ENCODE measurements around the gene HTR3B.

DNA sequence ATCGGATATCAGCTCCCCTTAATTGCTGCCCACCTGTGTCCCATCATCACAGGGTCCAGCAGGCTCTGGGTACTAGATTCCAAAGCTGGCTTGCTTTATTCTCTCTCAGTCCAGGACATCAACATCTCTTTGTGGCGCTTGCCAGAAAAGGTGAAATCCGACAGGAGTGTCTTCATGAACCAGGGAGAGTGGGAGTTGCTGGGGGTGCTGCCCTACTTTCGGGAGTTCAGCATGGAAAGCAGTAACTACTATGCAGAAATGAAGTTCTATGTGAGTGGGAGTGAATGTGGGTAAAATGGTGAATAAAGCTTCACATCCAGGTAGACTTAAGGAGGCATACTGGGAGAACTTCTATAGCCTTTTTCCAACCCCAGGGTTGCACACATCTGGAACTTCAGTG lies 81.3 kb downstream of the HTR3B start:
- TF ChIP-seq, protein P1, sequence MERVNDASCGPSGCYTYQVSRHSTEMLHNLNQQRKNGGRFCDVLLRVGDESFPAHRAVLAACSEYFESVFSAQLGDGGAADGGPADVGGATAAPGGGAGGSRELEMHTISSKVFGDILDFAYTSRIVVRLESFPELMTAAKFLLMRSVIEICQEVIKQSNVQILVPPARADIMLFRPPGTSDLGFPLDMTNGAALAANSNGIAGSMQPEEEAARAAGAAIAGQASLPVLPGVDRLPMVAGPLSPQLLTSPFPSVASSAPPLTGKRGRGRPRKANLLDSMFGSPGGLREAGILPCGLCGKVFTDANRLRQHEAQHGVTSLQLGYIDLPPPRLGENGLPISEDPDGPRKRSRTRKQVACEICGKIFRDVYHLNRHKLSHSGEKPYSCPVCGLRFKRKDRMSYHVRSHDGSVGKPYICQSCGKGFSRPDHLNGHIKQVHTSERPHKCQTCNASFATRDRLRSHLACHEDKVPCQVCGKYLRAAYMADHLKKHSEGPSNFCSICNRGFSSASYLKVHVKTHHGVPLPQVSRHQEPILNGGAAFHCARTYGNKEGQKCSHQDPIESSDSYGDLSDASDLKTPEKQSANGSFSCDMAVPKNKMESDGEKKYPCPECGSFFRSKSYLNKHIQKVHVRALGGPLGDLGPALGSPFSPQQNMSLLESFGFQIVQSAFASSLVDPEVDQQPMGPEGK (CRISPR knock-in tag; IDR thresholded peaks at IDR 0.05; ENCODE audit: borderline replicate concordance) = no peak
- TF ChIP-seq ZNF565 (CRISPR knock-in tag; conservative IDR thresholded peaks at IDR 0.05; ENCODE audit: low read depth) (no peak), ARNTL (CRISPR knock-in tag; IDR thresholded peaks at IDR 0.05; ENCODE audit: borderline replicate concordance, low read depth) (no peak), ISL1 (CRISPR knock-in tag; IDR thresholded peaks at IDR 0.05) (no peak), BACH2 (CRISPR knock-in tag; IDR thresholded peaks at IDR 0.05; ENCODE audit: borderline replicate concordance) (no peak), PPARA (CRISPR knock-in tag; IDR thresholded peaks at IDR 0.05; ENCODE audit: borderline replicate concordance) (no peak), ZFP3 (CRISPR knock-in tag; IDR thresholded peaks at IDR 0.05) (no peak), RARB (CRISPR knock-in tag; IDR thresholded peaks at IDR 0.05) (no peak), CSDC2 (CRISPR knock-in tag; IDR thresholded peaks at IDR 0.05) (no peak), ZNF70 (CRISPR knock-in tag; IDR thresholded peaks at IDR 0.05) (no peak), SNAI2 (CRISPR knock-in tag; IDR thresholded peaks at IDR 0.05) (no peak)
- TF ChIP-seq, protein P2, sequence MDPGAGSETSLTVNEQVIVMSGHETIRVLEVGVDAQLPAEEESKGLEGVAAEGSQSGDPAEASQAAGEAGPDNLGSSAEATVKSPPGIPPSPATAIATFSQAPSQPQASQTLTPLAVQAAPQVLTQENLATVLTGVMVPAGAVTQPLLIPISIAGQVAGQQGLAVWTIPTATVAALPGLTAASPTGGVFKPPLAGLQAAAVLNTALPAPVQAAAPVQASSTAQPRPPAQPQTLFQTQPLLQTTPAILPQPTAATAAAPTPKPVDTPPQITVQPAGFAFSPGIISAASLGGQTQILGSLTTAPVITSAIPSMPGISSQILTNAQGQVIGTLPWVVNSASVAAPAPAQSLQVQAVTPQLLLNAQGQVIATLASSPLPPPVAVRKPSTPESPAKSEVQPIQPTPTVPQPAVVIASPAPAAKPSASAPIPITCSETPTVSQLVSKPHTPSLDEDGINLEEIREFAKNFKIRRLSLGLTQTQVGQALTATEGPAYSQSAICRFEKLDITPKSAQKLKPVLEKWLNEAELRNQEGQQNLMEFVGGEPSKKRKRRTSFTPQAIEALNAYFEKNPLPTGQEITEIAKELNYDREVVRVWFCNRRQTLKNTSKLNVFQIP (CRISPR knock-in tag; IDR thresholded peaks at IDR 0.05; ENCODE audit: borderline replicate concordance, low read depth) = no peak
- TF ChIP-seq, protein P3, sequence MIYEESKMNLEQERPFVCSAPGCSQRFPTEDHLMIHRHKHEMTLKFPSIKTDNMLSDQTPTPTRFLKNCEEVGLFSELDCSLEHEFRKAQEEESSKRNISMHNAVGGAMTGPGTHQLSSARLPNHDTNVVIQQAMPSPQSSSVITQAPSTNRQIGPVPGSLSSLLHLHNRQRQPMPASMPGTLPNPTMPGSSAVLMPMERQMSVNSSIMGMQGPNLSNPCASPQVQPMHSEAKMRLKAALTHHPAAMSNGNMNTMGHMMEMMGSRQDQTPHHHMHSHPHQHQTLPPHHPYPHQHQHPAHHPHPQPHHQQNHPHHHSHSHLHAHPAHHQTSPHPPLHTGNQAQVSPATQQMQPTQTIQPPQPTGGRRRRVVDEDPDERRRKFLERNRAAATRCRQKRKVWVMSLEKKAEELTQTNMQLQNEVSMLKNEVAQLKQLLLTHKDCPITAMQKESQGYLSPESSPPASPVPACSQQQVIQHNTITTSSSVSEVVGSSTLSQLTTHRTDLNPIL (CRISPR knock-in tag; IDR thresholded peaks at IDR 0.05; ENCODE audit: low read depth) = no peak
- TF ChIP-seq, protein P4, sequence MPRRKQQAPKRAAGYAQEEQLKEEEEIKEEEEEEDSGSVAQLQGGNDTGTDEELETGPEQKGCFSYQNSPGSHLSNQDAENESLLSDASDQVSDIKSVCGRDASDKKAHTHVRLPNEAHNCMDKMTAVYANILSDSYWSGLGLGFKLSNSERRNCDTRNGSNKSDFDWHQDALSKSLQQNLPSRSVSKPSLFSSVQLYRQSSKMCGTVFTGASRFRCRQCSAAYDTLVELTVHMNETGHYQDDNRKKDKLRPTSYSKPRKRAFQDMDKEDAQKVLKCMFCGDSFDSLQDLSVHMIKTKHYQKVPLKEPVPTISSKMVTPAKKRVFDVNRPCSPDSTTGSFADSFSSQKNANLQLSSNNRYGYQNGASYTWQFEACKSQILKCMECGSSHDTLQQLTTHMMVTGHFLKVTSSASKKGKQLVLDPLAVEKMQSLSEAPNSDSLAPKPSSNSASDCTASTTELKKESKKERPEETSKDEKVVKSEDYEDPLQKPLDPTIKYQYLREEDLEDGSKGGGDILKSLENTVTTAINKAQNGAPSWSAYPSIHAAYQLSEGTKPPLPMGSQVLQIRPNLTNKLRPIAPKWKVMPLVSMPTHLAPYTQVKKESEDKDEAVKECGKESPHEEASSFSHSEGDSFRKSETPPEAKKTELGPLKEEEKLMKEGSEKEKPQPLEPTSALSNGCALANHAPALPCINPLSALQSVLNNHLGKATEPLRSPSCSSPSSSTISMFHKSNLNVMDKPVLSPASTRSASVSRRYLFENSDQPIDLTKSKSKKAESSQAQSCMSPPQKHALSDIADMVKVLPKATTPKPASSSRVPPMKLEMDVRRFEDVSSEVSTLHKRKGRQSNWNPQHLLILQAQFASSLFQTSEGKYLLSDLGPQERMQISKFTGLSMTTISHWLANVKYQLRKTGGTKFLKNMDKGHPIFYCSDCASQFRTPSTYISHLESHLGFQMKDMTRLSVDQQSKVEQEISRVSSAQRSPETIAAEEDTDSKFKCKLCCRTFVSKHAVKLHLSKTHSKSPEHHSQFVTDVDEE (CRISPR knock-in tag; IDR thresholded peaks at IDR 0.05) = no peak
